H1 (cell line): ENCODE data around the gene APOBEC3C. TPM values are rescaled to one million over a fixed set of nuclear protein-coding genes. Genes with fewer than 3 reads are reported as not detected.

Source experiments
- BACH1 ChIP-seq: IDR thresholded peaks from 2 replicates; pipeline ENCODE4 v1.6.1; 2012; ENCODE audit warnings: low read length, improper control_type of control experiment
- GABPA ChIP-seq: IDR thresholded peaks from 2 replicates; pipeline ENCODE4 v1.6.1; 2011; ENCODE audit warnings: mild to moderate bottlenecking, low read length, moderate library complexity, borderline replicate concordance; ENCODE audit not compliant: insufficient read depth
- GTF2F1 ChIP-seq: IDR thresholded peaks from 2 replicates; pipeline ENCODE4 v1.6.1; 2012; ENCODE audit warnings: low read depth, low read length, improper control_type of control experiment, borderline replicate concordance
- SP4 ChIP-seq: IDR thresholded peaks from 2 replicates; pipeline ENCODE4 v1.6.1; 2012; ENCODE audit warnings: low read length, inconsistent platforms
- polyA plus RNA-seq, 7 experiments: library from polyadenylated mRNA; depleted of rRNA in 3 of 7; stranded (reverse) in 5 of 7; unstranded in 2 of 7; fragments of >200 nt in 5 of 7; fragments of 200-250 nt in 2 of 7; gene quantifications; 1 replicate in 5 of 7; 2 replicates in 1 of 7; 4 replicates in 1 of 7; pipeline versions ENCODE4 v1.2.1 to v1.2.3, GENCODE V29; 2011 to 2013; ENCODE audit warnings: missing spikeins in 2 of 7, mixed read lengths in 2 of 7
- total RNA-seq: library from RNA; stranded (reverse); fragmentation: NEBNext Ultra II Directional; extraction: Animal tissue kit (Norgen Biotek cat#: 25700); gene quantifications from 2 replicates; pipeline ENCODE4 v1.2.1, GENCODE V29; 2021
- TF ChIP-seq, protein P1 (sequence below): IDR thresholded peaks from 2 replicates; pipeline ENCODE4 v1.6.1; 2012; ENCODE audit warnings: inconsistent platforms
- TF ChIP-seq, protein P2 (sequence below): fragments of 300-600 bp; sonication (generic); IDR thresholded peaks from 2 replicates; pipeline ENCODE4 v1.7.1; 2012; ENCODE audit warnings: low read length, moderate library complexity, mild to moderate bottlenecking, inconsistent platforms; ENCODE audit not compliant: insufficient replicate concordance

The APOBEC3C gene
- total and polyA plus RNA-seq, 2 of the 8 experiments (the other 6 are each of a cell fraction or from before 2014, with no cell fraction given) = 20.3 to 23.3 TPM

DNA sequence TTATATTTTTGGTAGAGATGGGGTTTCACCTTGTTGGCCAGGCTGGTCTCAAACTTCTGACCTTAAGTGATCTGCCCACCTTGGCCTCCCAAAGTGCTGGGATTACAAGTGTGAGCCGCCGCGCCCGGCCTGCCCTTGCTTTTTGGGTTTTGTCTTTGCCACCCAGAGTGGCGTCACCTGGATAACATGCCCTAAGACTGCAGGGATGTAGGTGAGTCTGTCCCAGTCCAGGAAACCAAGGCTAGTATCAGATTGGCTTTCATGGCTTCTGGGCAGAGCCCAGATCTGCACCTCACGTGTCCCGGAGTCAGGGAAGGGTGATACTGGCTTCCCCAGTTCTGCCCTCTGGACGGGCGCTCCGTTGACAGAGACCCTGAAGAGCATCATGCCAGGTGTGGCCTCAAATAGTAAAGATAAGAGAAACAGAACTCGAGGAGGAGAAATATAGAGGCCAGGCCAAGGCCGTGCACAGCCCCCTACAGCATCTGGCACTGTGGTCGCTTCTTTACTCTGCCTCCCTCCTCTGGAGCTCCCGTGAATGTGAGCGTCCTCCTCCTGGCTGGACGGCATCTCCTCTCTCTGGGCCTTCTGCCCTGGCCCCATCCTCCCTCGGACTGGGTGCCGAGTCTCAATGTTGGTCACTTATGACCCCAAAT lies 39.8 kb upstream of the APOBEC3C start (continued):
- TF ChIP-seq GABPA (no peak), SP4 (no peak), GTF2F1 (no peak), BACH1 (no peak)
- TF ChIP-seq, protein P1, sequence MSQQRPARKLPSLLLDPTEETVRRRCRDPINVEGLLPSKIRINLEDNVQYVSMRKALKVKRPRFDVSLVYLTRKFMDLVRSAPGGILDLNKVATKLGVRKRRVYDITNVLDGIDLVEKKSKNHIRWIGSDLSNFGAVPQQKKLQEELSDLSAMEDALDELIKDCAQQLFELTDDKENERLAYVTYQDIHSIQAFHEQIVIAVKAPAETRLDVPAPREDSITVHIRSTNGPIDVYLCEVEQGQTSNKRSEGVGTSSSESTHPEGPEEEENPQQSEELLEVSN = no peak
- TF ChIP-seq, protein P2, sequence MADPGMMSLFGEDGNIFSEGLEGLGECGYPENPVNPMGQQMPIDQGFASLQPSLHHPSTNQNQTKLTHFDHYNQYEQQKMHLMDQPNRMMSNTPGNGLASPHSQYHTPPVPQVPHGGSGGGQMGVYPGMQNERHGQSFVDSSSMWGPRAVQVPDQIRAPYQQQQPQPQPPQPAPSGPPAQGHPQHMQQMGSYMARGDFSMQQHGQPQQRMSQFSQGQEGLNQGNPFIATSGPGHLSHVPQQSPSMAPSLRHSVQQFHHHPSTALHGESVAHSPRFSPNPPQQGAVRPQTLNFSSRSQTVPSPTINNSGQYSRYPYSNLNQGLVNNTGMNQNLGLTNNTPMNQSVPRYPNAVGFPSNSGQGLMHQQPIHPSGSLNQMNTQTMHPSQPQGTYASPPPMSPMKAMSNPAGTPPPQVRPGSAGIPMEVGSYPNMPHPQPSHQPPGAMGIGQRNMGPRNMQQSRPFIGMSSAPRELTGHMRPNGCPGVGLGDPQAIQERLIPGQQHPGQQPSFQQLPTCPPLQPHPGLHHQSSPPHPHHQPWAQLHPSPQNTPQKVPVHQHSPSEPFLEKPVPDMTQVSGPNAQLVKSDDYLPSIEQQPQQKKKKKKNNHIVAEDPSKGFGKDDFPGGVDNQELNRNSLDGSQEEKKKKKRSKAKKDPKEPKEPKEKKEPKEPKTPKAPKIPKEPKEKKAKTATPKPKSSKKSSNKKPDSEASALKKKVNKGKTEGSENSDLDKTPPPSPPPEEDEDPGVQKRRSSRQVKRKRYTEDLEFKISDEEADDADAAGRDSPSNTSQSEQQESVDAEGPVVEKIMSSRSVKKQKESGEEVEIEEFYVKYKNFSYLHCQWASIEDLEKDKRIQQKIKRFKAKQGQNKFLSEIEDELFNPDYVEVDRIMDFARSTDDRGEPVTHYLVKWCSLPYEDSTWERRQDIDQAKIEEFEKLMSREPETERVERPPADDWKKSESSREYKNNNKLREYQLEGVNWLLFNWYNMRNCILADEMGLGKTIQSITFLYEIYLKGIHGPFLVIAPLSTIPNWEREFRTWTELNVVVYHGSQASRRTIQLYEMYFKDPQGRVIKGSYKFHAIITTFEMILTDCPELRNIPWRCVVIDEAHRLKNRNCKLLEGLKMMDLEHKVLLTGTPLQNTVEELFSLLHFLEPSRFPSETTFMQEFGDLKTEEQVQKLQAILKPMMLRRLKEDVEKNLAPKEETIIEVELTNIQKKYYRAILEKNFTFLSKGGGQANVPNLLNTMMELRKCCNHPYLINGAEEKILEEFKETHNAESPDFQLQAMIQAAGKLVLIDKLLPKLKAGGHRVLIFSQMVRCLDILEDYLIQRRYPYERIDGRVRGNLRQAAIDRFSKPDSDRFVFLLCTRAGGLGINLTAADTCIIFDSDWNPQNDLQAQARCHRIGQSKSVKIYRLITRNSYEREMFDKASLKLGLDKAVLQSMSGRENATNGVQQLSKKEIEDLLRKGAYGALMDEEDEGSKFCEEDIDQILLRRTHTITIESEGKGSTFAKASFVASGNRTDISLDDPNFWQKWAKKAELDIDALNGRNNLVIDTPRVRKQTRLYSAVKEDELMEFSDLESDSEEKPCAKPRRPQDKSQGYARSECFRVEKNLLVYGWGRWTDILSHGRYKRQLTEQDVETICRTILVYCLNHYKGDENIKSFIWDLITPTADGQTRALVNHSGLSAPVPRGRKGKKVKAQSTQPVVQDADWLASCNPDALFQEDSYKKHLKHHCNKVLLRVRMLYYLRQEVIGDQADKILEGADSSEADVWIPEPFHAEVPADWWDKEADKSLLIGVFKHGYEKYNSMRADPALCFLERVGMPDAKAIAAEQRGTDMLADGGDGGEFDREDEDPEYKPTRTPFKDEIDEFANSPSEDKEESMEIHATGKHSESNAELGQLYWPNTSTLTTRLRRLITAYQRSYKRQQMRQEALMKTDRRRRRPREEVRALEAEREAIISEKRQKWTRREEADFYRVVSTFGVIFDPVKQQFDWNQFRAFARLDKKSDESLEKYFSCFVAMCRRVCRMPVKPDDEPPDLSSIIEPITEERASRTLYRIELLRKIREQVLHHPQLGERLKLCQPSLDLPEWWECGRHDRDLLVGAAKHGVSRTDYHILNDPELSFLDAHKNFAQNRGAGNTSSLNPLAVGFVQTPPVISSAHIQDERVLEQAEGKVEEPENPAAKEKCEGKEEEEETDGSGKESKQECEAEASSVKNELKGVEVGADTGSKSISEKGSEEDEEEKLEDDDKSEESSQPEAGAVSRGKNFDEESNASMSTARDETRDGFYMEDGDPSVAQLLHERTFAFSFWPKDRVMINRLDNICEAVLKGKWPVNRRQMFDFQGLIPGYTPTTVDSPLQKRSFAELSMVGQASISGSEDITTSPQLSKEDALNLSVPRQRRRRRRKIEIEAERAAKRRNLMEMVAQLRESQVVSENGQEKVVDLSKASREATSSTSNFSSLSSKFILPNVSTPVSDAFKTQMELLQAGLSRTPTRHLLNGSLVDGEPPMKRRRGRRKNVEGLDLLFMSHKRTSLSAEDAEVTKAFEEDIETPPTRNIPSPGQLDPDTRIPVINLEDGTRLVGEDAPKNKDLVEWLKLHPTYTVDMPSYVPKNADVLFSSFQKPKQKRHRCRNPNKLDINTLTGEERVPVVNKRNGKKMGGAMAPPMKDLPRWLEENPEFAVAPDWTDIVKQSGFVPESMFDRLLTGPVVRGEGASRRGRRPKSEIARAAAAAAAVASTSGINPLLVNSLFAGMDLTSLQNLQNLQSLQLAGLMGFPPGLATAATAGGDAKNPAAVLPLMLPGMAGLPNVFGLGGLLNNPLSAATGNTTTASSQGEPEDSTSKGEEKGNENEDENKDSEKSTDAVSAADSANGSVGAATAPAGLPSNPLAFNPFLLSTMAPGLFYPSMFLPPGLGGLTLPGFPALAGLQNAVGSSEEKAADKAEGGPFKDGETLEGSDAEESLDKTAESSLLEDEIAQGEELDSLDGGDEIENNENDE = no peak
- TF ChIP-seq, all 59 proteins: peak for 0
